ENCODE results near the gene ABAT.

ABAT gene

DNA sequence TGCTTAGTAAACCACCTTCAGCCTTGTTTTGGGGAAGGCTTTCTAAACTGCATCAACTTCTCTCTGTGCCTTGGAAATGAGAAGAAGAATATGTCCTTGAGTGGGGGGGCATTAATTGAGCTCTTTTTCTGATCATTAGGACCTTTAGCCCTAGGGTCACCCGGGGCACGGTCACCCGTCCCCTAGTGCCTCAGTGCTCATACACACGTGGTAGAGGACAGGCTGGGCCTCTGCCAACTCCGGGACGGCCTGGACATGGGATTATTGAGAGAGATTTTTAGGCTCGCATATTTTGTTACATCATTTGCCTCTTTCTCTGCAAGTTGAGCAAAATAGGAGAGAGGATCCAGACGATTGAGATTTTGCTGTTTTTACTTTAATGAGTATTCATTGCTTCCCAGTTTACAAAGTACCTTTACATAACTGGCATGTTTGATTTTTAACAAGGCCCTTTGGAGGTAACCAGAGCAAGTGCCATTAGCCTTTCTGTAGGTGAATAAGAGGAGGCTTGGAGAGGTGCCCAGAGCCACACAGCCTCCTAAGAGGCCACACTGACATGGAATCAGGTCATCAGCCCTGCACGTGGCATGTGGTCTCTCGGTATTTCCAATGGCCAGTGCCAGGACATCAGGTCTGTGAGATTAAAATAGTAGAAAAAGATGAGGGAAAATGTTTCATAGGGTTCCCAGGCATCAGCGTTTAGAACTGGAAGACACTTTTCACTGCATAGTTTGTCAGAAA lies 134.4 kb downstream of the ABAT start:
- Histone ChIP-seq H2BK120ac (ENCODE audit: low read depth, low read length) (no peak overlapping the region), H4K91ac (ENCODE audit: low read depth, low read length, poor library complexity) (no peak overlapping the region), H3K9me3 (replicated peaks in 1 of 2; ENCODE audit: control insufficient read depth in 2 of 2, insufficient read depth in 1 of 2, low read depth in 1 of 2, low read length in 2 of 2) (no peaks in the 10 kb centered on the region), H3K36me3 (replicated peaks in 1 of 2; ENCODE audit: control insufficient read depth in 2 of 2, insufficient read depth in 2 of 2, low read length in 2 of 2) (peaks cover 23 to 97% of the 10 kb centered on the region in 2 donors), H3K4me1 (ENCODE audit: control insufficient read depth in 2 of 2, insufficient read depth in 1 of 2, low read depth in 1 of 2, low read length in 2 of 2) (no peaks in the 10 kb centered on the region), H3K4me3 (ENCODE audit: low read length in 2 of 2) (no peak overlapping the region), H2AK5ac (ENCODE audit: low read depth, low read length) (no peak overlapping the region), H3K27me3 (ENCODE audit: control insufficient read depth in 3 of 3, insufficient read depth in 3 of 3, low read depth in 1 of 3, low read length in 3 of 3) (no peaks in the 10 kb centered on the region), H3K27ac (replicated peaks; ENCODE audit: low read length) (no peak overlapping the region), H3K4ac (ENCODE audit: low read length) (no peak overlapping the region), H3K4me2 (ENCODE audit: insufficient read depth, low read length, poor library complexity, severe bottlenecking) (no peak overlapping the region), H3K18ac (ENCODE audit: low read length) (no peak overlapping the region), H4K8ac (ENCODE audit: low read depth, low read length) (no peak overlapping the region), H2AFZ (ENCODE audit: low read length) (no peak overlapping the region), H3K9ac (ENCODE audit: low read depth, low read length, poor library complexity) (no peak overlapping the region), H3K79me1 (ENCODE audit: low read depth, low read length) (no peaks in the 10 kb centered on the region), H2BK5ac (ENCODE audit: low read length) (no peak overlapping the region), H2BK15ac (ENCODE audit: low read length) (no peak overlapping the region), H2BK12ac (ENCODE audit: low read length) (no peak overlapping the region), H3K23ac (ENCODE audit: low read depth, low read length, poor library complexity) (no peak overlapping the region), H3K14ac (ENCODE audit: low read length) (no peak overlapping the region)
- WGBS, 2 donors (ENCODE audit: extremely low coverage in 2 of 2, insufficient read length in 2 of 2, insufficient replicate concordance in 1 of 2) = no CpG with 5 or more reads among the region's 11 CpGs
- DNase-seq (ENCODE audit: low spot score) = no peak

DNA sequence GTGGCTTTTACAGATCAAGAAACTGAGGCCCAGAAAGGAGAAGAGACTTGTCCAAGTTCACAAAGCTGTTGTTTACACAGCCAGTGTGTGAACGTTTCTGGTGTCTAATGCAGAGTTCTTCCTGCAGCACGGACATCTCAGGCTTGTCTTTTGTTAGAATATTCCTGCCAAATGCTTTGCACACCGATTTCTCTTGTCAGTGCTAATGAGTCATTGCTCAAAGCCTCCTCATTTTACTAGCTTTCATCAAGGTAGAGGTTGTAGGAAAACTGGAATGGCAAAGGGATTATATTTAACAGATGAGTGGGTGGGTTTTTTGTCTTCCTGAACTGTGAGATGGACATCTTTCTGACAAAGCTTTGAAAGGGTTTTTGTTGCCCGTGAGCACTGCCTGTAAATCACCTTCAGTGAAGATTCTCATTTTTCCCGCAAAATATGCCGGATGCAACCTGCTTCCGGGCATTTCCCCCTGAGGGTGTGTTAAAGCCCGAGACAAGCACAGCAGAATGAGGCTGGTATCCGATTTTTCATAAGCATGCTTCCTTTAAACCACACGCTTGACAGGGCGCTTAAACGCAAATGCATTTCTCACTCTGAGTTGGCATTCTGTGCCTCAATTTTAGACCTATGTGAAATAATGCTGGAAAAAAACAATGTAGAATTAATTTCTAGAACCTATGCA lies 137.9 kb downstream of the ABAT start:
- H3K9me3 ChIP-seq (replicated peaks in 1 of 2; ENCODE audit: control insufficient read depth in 2 of 2, insufficient read depth in 1 of 2, low read depth in 1 of 2, low read length in 2 of 2) = no peaks in the 10 kb centered on the region

DNA sequence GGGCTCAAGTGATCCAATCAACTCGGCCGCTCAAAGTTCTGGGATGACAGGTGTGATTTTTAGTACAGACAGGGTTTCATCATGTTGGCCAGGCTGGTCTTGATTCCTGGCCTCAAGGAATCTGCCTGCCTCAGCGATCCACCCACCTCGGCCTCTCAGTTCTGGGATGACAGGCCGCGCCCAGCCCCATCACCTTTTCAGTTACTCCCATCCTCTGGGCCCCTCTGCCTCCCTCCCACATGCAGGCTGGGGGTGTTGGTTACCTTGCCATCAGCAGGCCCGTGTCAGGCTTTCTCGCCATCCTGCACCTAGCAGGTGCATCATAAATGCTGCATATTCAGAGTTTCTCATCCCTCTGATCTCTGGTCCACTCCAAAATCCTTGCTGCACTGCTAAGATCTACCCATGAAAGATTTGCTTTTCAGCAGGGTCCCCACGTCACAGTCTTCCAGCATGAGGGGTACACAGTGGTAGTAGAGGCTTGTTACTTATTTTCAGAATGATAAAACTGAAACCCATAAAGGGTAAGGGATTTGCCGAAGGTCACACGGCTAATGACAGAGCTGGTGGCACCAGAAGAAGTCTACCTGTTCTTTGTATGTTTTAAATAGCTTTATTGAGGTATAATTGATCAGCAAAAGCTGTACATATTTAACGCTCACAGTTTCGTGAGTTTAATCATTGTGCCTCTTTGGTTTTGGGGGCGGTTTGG lies 139.8 kb downstream of the ABAT start:
- H3K14ac ChIP-seq (ENCODE audit: low read length) = no peak overlapping the region
- no peak overlapping the region for H2AK5ac ChIP-seq (ENCODE audit: low read depth, low read length)
- no peak overlapping the region for H4K8ac ChIP-seq (ENCODE audit: low read depth, low read length)
- H3K23ac ChIP-seq (ENCODE audit: low read depth, low read length, poor library complexity) = no peak overlapping the region
- no peak overlapping the region for H2BK5ac ChIP-seq (ENCODE audit: low read length)
- H2AFZ ChIP-seq (ENCODE audit: low read length) = no peak overlapping the region
- no CpG with 5 or more reads among the region's 14 CpGs for WGBS, 2 donors (ENCODE audit: extremely low coverage in 2 of 2, insufficient read length in 2 of 2, insufficient replicate concordance in 1 of 2)
- H3K4me1 ChIP-seq (ENCODE audit: control insufficient read depth in 2 of 2, insufficient read depth in 1 of 2, low read depth in 1 of 2, low read length in 2 of 2) = peaks cover 0 to 5% of the 10 kb centered on the region in 2 donors
- no peaks in the 10 kb centered on the region for H3K9me3 ChIP-seq (replicated peaks in 1 of 2; ENCODE audit: control insufficient read depth in 2 of 2, insufficient read depth in 1 of 2, low read depth in 1 of 2, low read length in 2 of 2)
- H3K4me3 ChIP-seq (ENCODE audit: low read length in 2 of 2) = no peak overlapping the region
- no peak overlapping the region for H3K4me2 ChIP-seq (ENCODE audit: insufficient read depth, low read length, poor library complexity, severe bottlenecking)
- H2BK120ac ChIP-seq (ENCODE audit: low read depth, low read length) = no peak overlapping the region
- peaks cover 15 to 91% of the 10 kb centered on the region in 2 donors for H3K36me3 ChIP-seq (replicated peaks in 1 of 2; ENCODE audit: control insufficient read depth in 2 of 2, insufficient read depth in 2 of 2, low read length in 2 of 2)
- no peak overlapping the region for H3K4ac ChIP-seq (ENCODE audit: low read length)
- H2BK15ac ChIP-seq (ENCODE audit: low read length) = no peak overlapping the region
- no peak overlapping the region for H3K18ac ChIP-seq (ENCODE audit: low read length)
- no peak overlapping the region for H3K9ac ChIP-seq (ENCODE audit: low read depth, low read length, poor library complexity)
- H3K79me1 ChIP-seq (ENCODE audit: low read depth, low read length) = peaks cover 2% of the 10 kb centered on the region
- H2BK12ac ChIP-seq (ENCODE audit: low read length) = no peak overlapping the region
- no peak overlapping the region for H3K27ac ChIP-seq (replicated peaks; ENCODE audit: low read length)
- no peaks in the 10 kb centered on the region for H3K27me3 ChIP-seq (ENCODE audit: control insufficient read depth in 3 of 3, insufficient read depth in 3 of 3, low read depth in 1 of 3, low read length in 3 of 3)
- no peak for DNase-seq (ENCODE audit: low spot score)
- H4K91ac ChIP-seq (ENCODE audit: low read depth, low read length, poor library complexity) = no peak overlapping the region

More for the DNA sequence above, 137.9 kb downstream of the ABAT start:
- Histone ChIP-seq H3K27me3 (ENCODE audit: control insufficient read depth in 3 of 3, insufficient read depth in 3 of 3, low read depth in 1 of 3, low read length in 3 of 3) (no peaks in the 10 kb centered on the region), H3K18ac (ENCODE audit: low read length) (no peak overlapping the region), H3K36me3 (replicated peaks in 1 of 2; ENCODE audit: control insufficient read depth in 2 of 2, insufficient read depth in 2 of 2, low read length in 2 of 2) (peaks cover 23 to 94% of the 10 kb centered on the region in 2 donors), H3K4me1 (ENCODE audit: control insufficient read depth in 2 of 2, insufficient read depth in 1 of 2, low read depth in 1 of 2, low read length in 2 of 2) (no peaks in the 10 kb centered on the region), H3K14ac (ENCODE audit: low read length) (no peak overlapping the region), H2AFZ (ENCODE audit: low read length) (no peak overlapping the region), H2BK12ac (ENCODE audit: low read length) (no peak overlapping the region), H3K9ac (ENCODE audit: low read depth, low read length, poor library complexity) (no peak overlapping the region), H4K91ac (ENCODE audit: low read depth, low read length, poor library complexity) (no peak overlapping the region), H3K23ac (ENCODE audit: low read depth, low read length, poor library complexity) (no peak overlapping the region), H3K4ac (ENCODE audit: low read length) (no peak overlapping the region), H3K4me3 (ENCODE audit: low read length in 2 of 2) (no peak overlapping the region), H3K79me1 (ENCODE audit: low read depth, low read length) (peaks cover 2% of the 10 kb centered on the region), H2BK15ac (ENCODE audit: low read length) (no peak overlapping the region), H2BK5ac (ENCODE audit: low read length) (no peak overlapping the region), H4K8ac (ENCODE audit: low read depth, low read length) (no peak overlapping the region), H3K27ac (replicated peaks; ENCODE audit: low read length) (no peak overlapping the region), H2BK120ac (ENCODE audit: low read depth, low read length) (no peak overlapping the region), H3K4me2 (ENCODE audit: insufficient read depth, low read length, poor library complexity, severe bottlenecking) (no peak overlapping the region), H2AK5ac (ENCODE audit: low read depth, low read length) (no peak overlapping the region)
- DNase-seq (ENCODE audit: low spot score) = no peak
- WGBS, 2 donors (ENCODE audit: extremely low coverage in 2 of 2, insufficient read length in 2 of 2, insufficient replicate concordance in 1 of 2) = no CpG with 5 or more reads among the region's 12 CpGs
